Ectodermal cell (in vitro differentiated cells): ENCODE results near the gene KNCN.

Experiments
- H3K27ac ChIP-seq: 2 replicates; pipeline ENCODE4 v1.7.0; 2013; ENCODE audit warnings: mild to moderate bottlenecking, low read depth, low read length; ENCODE audit not compliant: insufficient read depth, poor library complexity, severe bottlenecking
- H3K27me3 ChIP-seq: 2 replicates; pipeline ENCODE4 v1.7.0; 2013; ENCODE audit warnings: mild to moderate bottlenecking, low read length; ENCODE audit not compliant: insufficient read depth, control insufficient read depth, poor library complexity, severe bottlenecking
- H3K36me3 ChIP-seq: one replicate; pipeline ENCODE4 v1.7.0; 2013; ENCODE audit warnings: low read length; ENCODE audit not compliant: control insufficient read depth, insufficient read depth
- H3K4me1 ChIP-seq: one replicate; pipeline ENCODE4 v1.7.0; 2013; ENCODE audit warnings: low read length; ENCODE audit not compliant: control insufficient read depth, insufficient read depth
- H3K4me3 ChIP-seq: 2 replicates; pipeline ENCODE4 v1.7.0; 2013; ENCODE audit warnings: low read depth, low read length, control low read depth; ENCODE audit not compliant: insufficient read depth
- H3K9me3 ChIP-seq: 2 replicates; pipeline ENCODE4 v1.7.0; 2013; ENCODE audit warnings: mild to moderate bottlenecking, low read length, moderate library complexity; ENCODE audit not compliant: control insufficient read depth
- WGBS, 2 experiments: methylation state at CpG; one replicate each; pipeline ENCODE4 v1.1.7; 2013; ENCODE audit warnings: missing lambda C conversion rate in 2 of 2; 5-methylcytosine and 5-hydroxymethylcytosine counted together

The KNCN gene

DNA sequence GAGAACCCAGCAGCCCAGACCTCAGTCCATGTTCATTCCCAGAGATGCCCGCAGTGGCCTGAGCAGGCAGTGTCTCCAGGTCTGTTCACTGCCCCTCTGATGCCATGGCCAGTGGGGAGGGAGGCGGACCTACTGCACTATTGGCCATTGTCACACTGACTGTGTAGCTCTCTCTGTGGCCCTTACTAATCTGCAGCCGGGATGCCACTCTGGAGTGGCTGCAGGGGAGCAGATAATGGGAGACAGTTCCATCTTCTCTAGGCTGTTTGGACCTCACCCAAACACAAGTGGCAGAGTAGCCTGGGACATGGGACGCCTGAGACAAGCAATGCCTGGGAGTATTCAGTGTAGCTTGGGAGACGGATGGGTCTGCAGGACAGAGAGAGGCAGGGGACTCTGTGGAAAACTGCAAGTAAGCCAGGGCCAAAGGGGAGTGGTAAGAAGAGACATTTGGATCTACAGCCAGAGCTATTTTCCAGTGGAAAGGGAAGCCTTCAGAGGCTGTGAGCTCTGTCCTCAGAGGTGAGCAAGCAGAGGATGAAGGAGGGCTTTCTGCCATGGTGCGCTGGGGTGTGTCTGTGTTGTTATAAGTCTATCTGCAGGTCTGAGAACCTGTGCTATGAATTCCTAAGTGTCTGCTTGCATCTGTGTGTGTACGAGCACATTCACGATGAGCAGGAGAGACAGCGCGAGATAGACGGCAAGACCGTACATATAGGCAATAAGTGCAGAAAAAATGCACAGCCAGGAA lies 35.1 kb downstream of the KNCN start:
- H3K27me3 ChIP-seq, result peaks cover 30% of the 10 kb centered on the region
- H3K27ac ChIP-seq, result no peak overlapping the region
- H3K36me3 ChIP-seq, result no peaks in the 10 kb centered on the region
- no peaks in the 10 kb centered on the region for H3K9me3 ChIP-seq
- whole genome bisulfite sequencing, 2 experiments, result 57 to 61% methylated on average over 12 of the region's 12 CpGs
- peaks cover 46% of the 10 kb centered on the region for H3K4me1 ChIP-seq
- H3K4me3 ChIP-seq, result no peak overlapping the region

DNA sequence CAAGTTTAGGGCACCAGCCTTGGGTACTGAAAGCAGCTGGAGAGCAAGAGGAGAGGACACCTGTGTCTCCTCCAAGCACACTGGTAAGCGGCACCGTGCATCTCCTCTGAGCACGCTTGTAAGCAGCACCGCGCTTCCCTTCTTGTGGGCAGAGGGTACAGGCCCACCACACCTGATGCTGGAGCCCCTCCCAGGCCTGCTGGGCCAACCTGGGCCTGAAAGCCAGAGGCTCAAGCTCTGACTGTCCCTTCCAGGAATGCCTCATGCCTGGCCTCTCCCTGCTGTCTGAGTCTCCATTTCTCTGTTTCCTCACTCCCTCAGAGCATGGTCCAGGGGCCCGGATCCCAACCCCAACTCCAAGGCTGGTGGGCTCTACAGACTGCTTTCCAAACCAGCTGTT lies 35.9 kb downstream of the KNCN start:
- no peaks in the 10 kb centered on the region for H3K9me3 ChIP-seq
- H3K27ac ChIP-seq, result no peak overlapping the region
- H3K4me1 ChIP-seq, result peaks cover 41% of the 10 kb centered on the region
- H3K4me3 ChIP-seq, result no peak overlapping the region
- WGBS, 2 experiments, result 90 to 92% methylated on average over 6 of the region's 6 CpGs
- H3K27me3 ChIP-seq, result peaks cover 30% of the 10 kb centered on the region
- H3K36me3 ChIP-seq, result no peaks in the 10 kb centered on the region

DNA sequence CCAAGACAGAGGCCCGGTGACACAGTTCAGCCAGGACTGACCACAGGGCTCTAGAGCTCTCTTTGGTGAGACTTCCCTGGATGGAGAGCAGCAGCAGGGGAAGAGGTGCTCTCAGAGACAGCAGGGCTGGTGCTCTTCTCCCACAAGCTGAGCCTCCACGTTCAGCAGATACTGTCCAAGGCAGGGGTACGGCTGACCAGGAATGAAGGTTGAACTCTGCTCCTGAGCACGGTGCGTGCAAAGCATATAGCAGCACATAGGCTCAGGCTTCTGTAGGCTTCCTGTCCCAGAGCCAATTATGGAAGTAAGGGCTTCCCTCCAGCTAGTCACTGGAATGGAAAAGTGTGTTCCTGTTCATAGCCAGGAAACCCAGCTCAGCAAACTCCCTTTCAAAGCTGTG lies 37.9 kb downstream of the KNCN start:
- Histone ChIP-seq H3K36me3 (no peaks in the 10 kb centered on the region), H3K9me3 (no peaks in the 10 kb centered on the region), H3K4me1 (peaks cover 27% of the 10 kb centered on the region), H3K27ac (no peak overlapping the region), H3K4me3 (no peak overlapping the region), H3K27me3 (peaks cover 30% of the 10 kb centered on the region)
- 76 to 77% methylated on average over 5 of the region's 5 CpGs for WGBS, 2 experiments

DNA sequence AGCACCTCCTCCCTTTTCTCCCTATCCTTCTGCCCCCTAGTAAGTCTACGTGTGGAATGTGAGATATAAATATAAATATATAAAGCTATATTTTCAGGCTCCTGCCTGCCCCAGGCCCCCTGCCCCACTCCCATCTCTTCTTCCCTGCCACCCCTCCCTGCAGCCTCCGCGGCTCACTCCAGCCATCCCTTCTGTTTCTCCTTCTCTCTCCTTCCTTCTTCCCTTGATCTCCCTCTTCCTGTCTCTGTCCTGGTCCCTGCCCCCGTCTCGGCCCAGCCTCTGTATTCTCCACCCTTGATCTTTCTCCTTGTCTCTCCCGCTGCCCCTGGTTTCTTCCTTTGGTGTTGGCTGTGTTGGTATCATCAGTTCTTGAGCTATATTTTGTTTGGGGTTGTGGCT lies 38.7 kb downstream of the KNCN start:
- no peaks in the 10 kb centered on the region for H3K36me3 ChIP-seq
- H3K4me1 ChIP-seq, result peaks cover 20% of the 10 kb centered on the region
- peaks cover 24% of the 10 kb centered on the region for H3K27me3 ChIP-seq
- H3K4me3 ChIP-seq, result no peak overlapping the region
- 69 to 75% methylated on average over 4 to 5 of the region's 6 CpGs for WGBS, 2 experiments
- H3K9me3 ChIP-seq, result no peaks in the 10 kb centered on the region
- no peak overlapping the region for H3K27ac ChIP-seq

DNA sequence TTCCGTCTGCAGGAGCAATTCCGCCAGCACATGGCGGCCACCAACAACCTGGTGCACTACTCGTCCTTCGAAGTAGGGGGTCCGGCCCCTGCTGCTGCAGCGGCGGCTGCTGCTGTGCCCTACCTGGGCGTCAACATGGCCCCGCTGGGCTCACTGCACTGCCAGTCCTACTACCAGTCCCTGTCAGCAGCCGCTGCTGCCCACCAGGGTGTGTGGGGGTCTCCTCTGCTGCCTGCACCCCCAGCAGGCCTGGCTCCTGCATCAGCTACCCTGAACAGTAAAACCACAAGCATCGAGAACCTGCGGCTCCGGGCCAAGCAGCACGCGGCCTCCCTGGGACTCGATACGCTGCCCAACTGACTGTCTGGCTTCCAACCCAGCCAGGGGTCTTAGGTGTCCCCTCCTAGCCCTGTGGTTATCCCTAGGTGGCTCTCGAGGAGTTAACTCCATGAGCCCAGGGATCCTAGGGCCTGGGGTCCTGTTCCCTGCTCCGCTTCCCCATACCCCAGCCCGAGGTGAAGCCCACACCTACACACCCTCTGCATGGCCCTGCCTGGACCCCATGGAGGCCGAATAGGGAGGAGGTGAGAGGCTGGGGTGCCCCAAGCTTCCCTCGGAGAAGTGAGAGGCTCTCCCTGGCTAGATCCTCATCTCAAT lies 39.2 kb downstream of the KNCN start:
- peaks cover 15% of the 10 kb centered on the region for H3K4me1 ChIP-seq
- peaks cover 19% of the 10 kb centered on the region for H3K27me3 ChIP-seq
- no peaks in the 10 kb centered on the region for H3K9me3 ChIP-seq
- H3K36me3 ChIP-seq, result no peaks in the 10 kb centered on the region
- 89 to 91% methylated on average over 23 of the region's 23 CpGs for WGBS, 2 experiments
- no peak overlapping the region for H3K27ac ChIP-seq
- no peak overlapping the region for H3K4me3 ChIP-seq

DNA sequence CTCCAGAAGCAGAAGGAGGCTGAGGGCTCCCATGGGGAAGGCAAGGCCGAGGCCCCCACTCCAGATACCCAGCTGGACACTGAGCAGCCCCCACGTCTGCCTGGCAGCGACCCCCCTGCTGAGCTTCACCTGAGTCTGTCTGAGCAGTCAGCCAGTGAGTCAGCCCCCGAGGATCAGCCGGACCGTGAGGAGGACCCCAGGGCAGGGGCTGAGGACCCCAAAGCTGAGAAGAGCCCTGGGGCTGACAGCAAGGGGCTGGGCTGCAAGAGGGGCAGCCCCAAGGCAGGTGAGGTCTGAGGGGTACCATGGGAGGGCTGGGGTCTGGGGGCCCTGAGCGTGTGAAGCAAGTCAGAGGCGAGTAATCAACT lies 40.5 kb downstream of the KNCN start:
- no peaks in the 10 kb centered on the region for H3K36me3 ChIP-seq
- WGBS, 2 experiments, result 73 to 75% methylated on average over 8 of the region's 8 CpGs
- H3K27me3 ChIP-seq, result peaks cover 7% of the 10 kb centered on the region
- no peak overlapping the region for H3K4me3 ChIP-seq
- no peaks in the 10 kb centered on the region for H3K9me3 ChIP-seq
- no peak overlapping the region for H3K27ac ChIP-seq
- H3K4me1 ChIP-seq, result peaks cover 2% of the 10 kb centered on the region

DNA sequence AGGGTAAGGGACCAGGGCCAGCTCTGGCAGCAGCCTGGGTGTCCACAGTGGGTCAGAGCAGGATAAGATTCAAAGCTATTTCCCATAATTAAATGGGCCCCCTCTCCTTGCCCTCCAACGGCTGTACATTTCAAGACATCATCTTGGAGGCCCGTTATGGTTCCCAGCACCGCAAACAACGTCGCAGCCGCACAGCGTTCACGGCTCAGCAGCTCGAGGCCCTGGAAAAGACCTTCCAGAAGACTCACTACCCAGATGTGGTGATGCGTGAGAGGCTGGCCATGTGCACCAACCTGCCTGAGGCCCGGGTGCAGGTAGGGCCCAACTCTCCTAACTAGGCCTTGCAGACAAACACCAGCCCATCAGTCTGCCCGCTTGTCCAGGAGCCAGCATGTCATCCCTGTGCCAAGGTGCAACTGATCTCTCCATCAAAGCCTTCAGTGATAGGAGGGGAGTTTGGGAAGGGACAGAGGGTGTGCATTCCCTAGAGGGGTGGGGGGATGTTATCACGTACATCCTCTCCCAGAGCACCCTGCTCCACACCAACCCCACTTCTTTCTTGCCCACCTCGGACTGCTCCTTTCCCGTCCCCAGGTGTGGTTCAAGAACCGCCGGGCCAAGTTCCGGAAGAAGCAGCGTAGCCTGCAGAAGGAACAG lies 41.0 kb downstream of the KNCN start:
- Histone ChIP-seq H3K27ac (no peak overlapping the region), H3K4me1 (no peaks in the 10 kb centered on the region), H3K27me3 (peaks cover 1% of the 10 kb centered on the region), H3K36me3 (no peaks in the 10 kb centered on the region), H3K9me3 (no peaks in the 10 kb centered on the region), H3K4me3 (no peak overlapping the region)
- 95 to 96% methylated on average over 18 to 19 of the region's 19 CpGs for WGBS, 2 experiments

DNA sequence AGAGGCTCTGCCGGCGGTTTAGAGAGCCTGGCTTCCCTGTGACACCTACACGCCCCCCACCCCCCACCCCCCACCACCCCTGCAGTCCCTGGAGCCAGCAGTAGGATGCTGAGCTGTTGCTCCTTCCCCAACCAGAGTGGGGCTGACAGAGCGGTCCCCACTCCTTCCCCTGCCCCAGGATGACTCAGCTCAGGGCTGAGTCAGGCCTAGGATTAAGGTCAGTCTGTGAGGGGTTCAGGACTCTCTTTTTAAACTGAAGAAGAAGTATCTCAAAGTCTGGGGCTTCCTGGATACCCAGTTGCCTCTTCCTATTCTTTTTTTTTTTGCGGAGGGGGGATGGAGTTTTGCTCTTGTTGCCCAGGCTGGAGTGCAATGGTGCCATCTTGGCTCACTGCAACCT lies 42.7 kb downstream of the KNCN start:
- no peaks in the 10 kb centered on the region for H3K27me3 ChIP-seq
- no peaks in the 10 kb centered on the region for H3K4me1 ChIP-seq
- no peak overlapping the region for H3K27ac ChIP-seq
- 70% methylated on average over 5 of the region's 5 CpGs for WGBS, 2 experiments
- H3K4me3 ChIP-seq, result no peak overlapping the region
- no peaks in the 10 kb centered on the region for H3K36me3 ChIP-seq
- no peaks in the 10 kb centered on the region for H3K9me3 ChIP-seq

DNA sequence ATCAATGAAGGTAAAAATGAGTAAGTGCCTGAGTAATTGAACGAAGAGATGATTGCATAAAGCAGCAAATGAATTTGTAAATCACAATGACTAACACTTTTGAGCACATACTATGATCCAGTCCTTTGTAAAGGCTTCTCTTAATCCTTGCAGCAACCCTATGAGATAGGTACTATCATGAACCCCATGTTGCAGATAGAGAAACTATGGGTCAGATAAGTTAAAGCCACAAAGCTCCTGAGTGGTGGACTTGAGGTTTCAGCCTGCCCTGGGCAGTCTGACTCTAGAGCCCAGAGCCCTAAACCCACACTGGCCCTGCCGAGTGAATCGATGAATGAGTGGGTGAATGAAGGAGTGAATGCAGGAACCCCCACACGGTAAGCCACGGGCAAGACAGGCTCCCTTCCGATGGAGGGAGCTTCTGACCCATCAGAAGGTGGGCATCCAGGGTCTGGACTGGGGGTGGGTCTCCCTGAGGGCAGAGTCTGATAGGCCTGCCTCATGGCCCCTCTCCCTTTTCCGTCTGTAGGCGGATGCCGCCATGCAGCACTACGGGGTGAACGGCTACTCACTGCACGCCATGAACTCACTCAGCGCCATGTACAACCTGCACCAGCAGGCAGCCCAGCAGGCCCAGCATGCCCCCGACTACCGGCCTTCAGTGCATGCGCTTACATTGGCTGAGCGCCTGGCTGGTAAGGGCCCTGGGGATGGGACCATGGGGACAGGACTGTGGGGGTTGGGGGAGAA lies 44.8 kb downstream of the KNCN start:
- Histone ChIP-seq H3K36me3 (no peaks in the 10 kb centered on the region), H3K27ac (no peak overlapping the region), H3K27me3 (no peaks in the 10 kb centered on the region), H3K9me3 (no peaks in the 10 kb centered on the region), H3K4me1 (no peaks in the 10 kb centered on the region), H3K4me3 (no peak overlapping the region)
- WGBS, 2 experiments, result 89 to 90% methylated on average over 17 of the region's 17 CpGs

DNA sequence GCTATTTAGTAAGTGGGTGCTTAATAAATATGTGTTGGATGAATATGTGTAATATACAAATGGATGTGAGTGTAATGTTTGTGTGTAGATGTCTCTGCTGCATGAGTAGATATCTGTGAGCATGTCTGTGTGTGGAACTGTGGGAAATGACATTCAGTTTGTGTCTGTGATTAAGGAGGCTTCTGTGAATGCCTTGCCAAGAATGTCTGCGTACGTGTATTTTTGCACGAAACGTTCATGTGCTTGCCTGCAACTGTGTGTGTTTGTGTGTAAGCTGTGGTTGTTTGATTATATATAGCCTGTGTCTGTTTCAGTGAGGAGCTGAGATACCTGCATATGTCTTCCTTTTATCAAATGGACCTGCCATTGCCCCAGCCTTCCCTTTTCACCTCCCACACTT lies 48.0 kb downstream of the KNCN start:
- H3K27me3 ChIP-seq, result peaks cover 4% of the 10 kb centered on the region
- no peak overlapping the region for H3K27ac ChIP-seq
- no peak overlapping the region for H3K4me3 ChIP-seq
- 93 to 94% methylated on average over 4 of the region's 4 CpGs for WGBS, 2 experiments
- H3K36me3 ChIP-seq, result no peaks in the 10 kb centered on the region
- peaks cover 3% of the 10 kb centered on the region for H3K4me1 ChIP-seq
- H3K9me3 ChIP-seq, result no peaks in the 10 kb centered on the region
